Thymus (tissue), 11 donors: Measurements from ENCODE around the gene RRP1. TPM values are rescaled to one million over a fixed set of nuclear protein-coding genes. Genes with fewer than 3 reads are reported as not detected.
A peak's percentile ranks its signal among the peaks of the same experiment; 100 is the strongest.
"Not testable (repeated sequence)": the region's sequence is repeated elsewhere in the genome, so short reads cannot be mapped to it uniquely, and the experiment has no call there.

Experiments used
- DNase-seq, 9 donors: peaks; one replicate each; pipeline ENCODE4 v3.0.0-alpha.2; 2013; ENCODE audit warnings: low spot score in 9 of 9, low read depth in 6 of 9, missing footprints in 1 of 9
- H3K27ac ChIP-seq, 2 donors: one replicate each; pipeline ENCODE4 v1.5.1; 2013; ENCODE audit warnings: control low read depth in 1 of 2, low read depth in 1 of 2, low read length in 1 of 2, mild to moderate bottlenecking in 1 of 2, moderate library complexity in 1 of 2
- H3K27me3 ChIP-seq, 2 donors: one replicate each; pipeline ENCODE4 v1.5.1; 2013; ENCODE audit warnings: low read length in 1 of 2; ENCODE audit not compliant: control insufficient read depth in 2 of 2, insufficient read depth in 1 of 2
- H3K36me3 ChIP-seq, 2 donors: one replicate each; pipeline ENCODE4 v1.5.1; 2013; ENCODE audit warnings: low read length in 1 of 2, mild to moderate bottlenecking in 1 of 2, moderate library complexity in 1 of 2; ENCODE audit not compliant: control insufficient read depth in 2 of 2, insufficient read depth in 2 of 2
- H3K4me1 ChIP-seq, 2 donors: one replicate each; pipeline ENCODE4 v1.5.1; 2013; ENCODE audit warnings: low read length in 2 of 2; ENCODE audit not compliant: control insufficient read depth in 2 of 2, insufficient read depth in 2 of 2
- H3K4me3 ChIP-seq, 2 donors: one replicate each; pipeline ENCODE4 v1.5.1; 2013; ENCODE audit warnings: low read length in 2 of 2, control low read depth in 1 of 2, mild to moderate bottlenecking in 1 of 2
- H3K9me3 ChIP-seq, 2 donors: one replicate each; pipeline ENCODE4 v1.5.1; 2013; ENCODE audit warnings: low read length in 1 of 2, mild to moderate bottlenecking in 1 of 2; ENCODE audit not compliant: control insufficient read depth in 2 of 2, insufficient read depth in 1 of 2
- WGBS: extraction: QIAGEN DNeasy Blood & Tissue Kit; methylation state at CpG from one replicate; pipeline ENCODE4 v1.1.7; 2013; 5-methylcytosine and 5-hydroxymethylcytosine counted together
- polyA plus RNA-seq: library from polyadenylated mRNA; stranded (reverse); fragments of 200-250 nt; gene quantifications from one replicate; pipeline ENCODE4 v1.2.3, GENCODE V29; 2013
- total RNA-seq: library from RNA; stranded (reverse); fragments of 120-200 nt; gene quantifications from one replicate; pipeline ENCODE4 v1.2.4, GENCODE V29; 2013
- donor health status: healthy.

RRP1 gene
- total and polyA plus RNA-seq, 2 donors, result 11.1 to 16.3 TPM

GRCh38 chr21:43815107-43815613 is 25.8 kb downstream of the RRP1 start:
- no peak for DNase-seq
- no peak overlapping the region for H3K27ac ChIP-seq
- 53% methylated on average over 22 of the region's 27 CpGs for WGBS
- H3K27me3 ChIP-seq, result no peaks in the 10 kb centered on the region
- peaks cover 0 to 12% of the 10 kb centered on the region in 2 donors for H3K4me1 ChIP-seq
- peaks cover 0 to 14% of the 10 kb centered on the region in 2 donors for H3K9me3 ChIP-seq
- no peak overlapping the region for H3K4me3 ChIP-seq
- H3K36me3 ChIP-seq, result no peaks in the 10 kb centered on the region

- Histone ChIP-seq H3K4me1 (peaks cover 0 to 7% of the 10 kb centered on the region in 2 donors), H3K9me3 (peaks cover 0 to 14% of the 10 kb centered on the region in 2 donors), H3K27me3 (no peaks in the 10 kb centered on the region), H3K27ac (no peak overlapping the region), H3K36me3 (no peaks in the 10 kb centered on the region), H3K4me3 (no peak overlapping the region)
- 95% methylated on average over 15 of the region's 15 CpGs for WGBS
- DNase-seq, result no peak
These were observed 26.6 kb downstream of the RRP1 start for GRCh38 chr21:43815991-43816390.

- no peak for DNase-seq
- H3K27ac ChIP-seq, result no peak overlapping the region
- 94% methylated on average over 14 of the region's 14 CpGs for WGBS
- H3K4me1 ChIP-seq, result peaks cover 0 to 6% of the 10 kb centered on the region in 2 donors
- H3K36me3 ChIP-seq, result no peaks in the 10 kb centered on the region
- no peak overlapping the region for H3K4me3 ChIP-seq
- H3K27me3 ChIP-seq, result no peaks in the 10 kb centered on the region
- peaks cover 0 to 14% of the 10 kb centered on the region in 2 donors for H3K9me3 ChIP-seq
These were observed 27.3 kb downstream of the RRP1 start for GRCh38 chr21:43816611-43817071.

GRCh38 chr21:43817157-43818086 is 28.0 kb downstream of the RRP1 start:
- Histone ChIP-seq H3K4me1 (peaks cover 0 to 6% of the 10 kb centered on the region in 2 donors), H3K4me3 (no peak overlapping the region), H3K36me3 (no peaks in the 10 kb centered on the region), H3K9me3 (peaks cover 0 to 14% of the 10 kb centered on the region in 2 donors), H3K27ac (peak overlapping the region in 1 of 2 donors; percentile 33), H3K27me3 (no peaks in the 10 kb centered on the region)
- DNase-seq, result no peak
- 87% methylated on average over 29 of the region's 29 CpGs for WGBS

- Histone ChIP-seq H3K4me1 (peaks cover 0 to 6% of the 10 kb centered on the region in 2 donors), H3K36me3 (no peaks in the 10 kb centered on the region), H3K4me3 (no peak overlapping the region), H3K27ac (no peak overlapping the region), H3K9me3 (peaks cover 0 to 14% of the 10 kb centered on the region in 2 donors), H3K27me3 (no peaks in the 10 kb centered on the region)
- DNase-seq, result peak in 1 of 9 donors; percentile 15
- WGBS, result 81% methylated on average over 3 of the region's 3 CpGs
These were observed 29.3 kb downstream of the RRP1 start for GRCh38 chr21:43818685-43819084.

GRCh38 chr21:43819511-43820405 is 30.4 kb downstream of the RRP1 start:
- Histone ChIP-seq H3K27ac (no peak overlapping the region), H3K27me3 (no peaks in the 10 kb centered on the region), H3K4me1 (peaks cover 0 to 3% of the 10 kb centered on the region in 2 donors), H3K36me3 (no peaks in the 10 kb centered on the region), H3K9me3 (peaks cover 0 to 14% of the 10 kb centered on the region in 2 donors), H3K4me3 (no peak overlapping the region)
- WGBS, result 93% methylated on average over 25 of the region's 25 CpGs
- no peak for DNase-seq

- 98% methylated on average over 11 of the region's 11 CpGs for WGBS
- no peak for DNase-seq
- Histone ChIP-seq H3K4me3 (no peak overlapping the region), H3K27ac (no peak overlapping the region), H3K9me3 (peaks cover 0 to 14% of the 10 kb centered on the region in 2 donors), H3K27me3 (no peaks in the 10 kb centered on the region), H3K36me3 (no peaks in the 10 kb centered on the region), H3K4me1 (peaks cover 0 to 3% of the 10 kb centered on the region in 2 donors)
These were observed 31.1 kb downstream of the RRP1 start for GRCh38 chr21:43820466-43820865.

GRCh38 chr21:43822166-43822565 is 32.8 kb downstream of the RRP1 start:
- Histone ChIP-seq H3K9me3 (peaks cover 0 to 14% of the 10 kb centered on the region in 2 donors), H3K27me3 (peaks cover 0 to 14% of the 10 kb centered on the region in 2 donors)
- H3K27ac ChIP-seq, H3K4me3 ChIP-seq, DNase-seq, H3K36me3 ChIP-seq, H3K4me1 ChIP-seq: not testable (repeated sequence)
- WGBS, result 95% methylated on average over 25 of the region's 25 CpGs
